Osteoblast (primary cell): ENCODE measurements around the gene AGBL1. TPM values are rescaled to one million over a fixed set of nuclear protein-coding genes. Genes with fewer than 3 reads are reported as not detected.

Source experiments
- DNase-seq: peaks from one replicate; pipeline ENCODE4 v3.0.0; 2011; ENCODE audit warnings: low spot score, mixed read lengths; ENCODE audit not compliant: insufficient read length; ENCODE audit errors: missing footprints
- H2AFZ ChIP-seq: 2 replicates; pipeline ENCODE4 v1.6.0; 2011; ENCODE audit warnings: mild to moderate bottlenecking, low read length
- H3K27ac ChIP-seq: 2 replicates; pipeline ENCODE4 v1.5.1; 2011; ENCODE audit warnings: mild to moderate bottlenecking, low read depth, low read length, moderate library complexity
- H3K27me3 ChIP-seq: 2 replicates; pipeline ENCODE4 v1.6.0; 2012; ENCODE audit warnings: mild to moderate bottlenecking, control low read depth, inconsistent platforms, low read length, moderate library complexity; ENCODE audit not compliant: insufficient read depth
- H3K36me3 ChIP-seq: 2 replicates; pipeline ENCODE4 v1.5.1; 2011; ENCODE audit warnings: mild to moderate bottlenecking, low read length, control low read depth, moderate library complexity; ENCODE audit not compliant: insufficient read depth
- H3K4me1 ChIP-seq: 2 replicates; pipeline ENCODE4 v1.5.1; 2011; ENCODE audit warnings: mild to moderate bottlenecking, low read length, control low read depth, moderate library complexity; ENCODE audit not compliant: insufficient read depth
- H3K4me2 ChIP-seq: 2 replicates; pipeline ENCODE4 v1.6.0; 2011; ENCODE audit warnings: mild to moderate bottlenecking, low read length; ENCODE audit not compliant: insufficient read depth
- H3K4me3 ChIP-seq: fragments of 200-600 bp; sonication (generic); 3 replicates; pipeline ENCODE4 v1.5.1; 2012; ENCODE audit warnings: mild to moderate bottlenecking, low read length, inconsistent platforms; ENCODE audit not compliant: insufficient read depth
- H3K79me2 ChIP-seq: 2 replicates; pipeline ENCODE4 v1.6.0; 2012; ENCODE audit warnings: mild to moderate bottlenecking, low read length, control low read depth, inconsistent platforms; ENCODE audit not compliant: insufficient read depth
- H3K9me3 ChIP-seq: 2 replicates; pipeline ENCODE4 v1.5.1; 2011; ENCODE audit warnings: low read depth, low read length, control low read depth
- H4K20me1 ChIP-seq: 2 replicates; pipeline ENCODE4 v1.6.0; 2012; ENCODE audit warnings: mild to moderate bottlenecking, low read length, control low read depth; ENCODE audit not compliant: insufficient read depth
- total RNA-seq: library from RNA; depleted of rRNA; stranded (reverse); fragments of >200 nt; gene quantifications from 2 replicates; pipeline ENCODE4 v1.2.3, GENCODE V29; 2012
- TF ChIP-seq, protein P1 (sequence below): IDR thresholded peaks from 2 replicates; pipeline ENCODE4 v1.5.1; 2011; ENCODE audit warnings: mild to moderate bottlenecking, low read depth, low read length, moderate library complexity; ENCODE audit errors: extremely low read depth

Gene AGBL1
- total RNA-seq, 1 donor = not detected

DNA sequence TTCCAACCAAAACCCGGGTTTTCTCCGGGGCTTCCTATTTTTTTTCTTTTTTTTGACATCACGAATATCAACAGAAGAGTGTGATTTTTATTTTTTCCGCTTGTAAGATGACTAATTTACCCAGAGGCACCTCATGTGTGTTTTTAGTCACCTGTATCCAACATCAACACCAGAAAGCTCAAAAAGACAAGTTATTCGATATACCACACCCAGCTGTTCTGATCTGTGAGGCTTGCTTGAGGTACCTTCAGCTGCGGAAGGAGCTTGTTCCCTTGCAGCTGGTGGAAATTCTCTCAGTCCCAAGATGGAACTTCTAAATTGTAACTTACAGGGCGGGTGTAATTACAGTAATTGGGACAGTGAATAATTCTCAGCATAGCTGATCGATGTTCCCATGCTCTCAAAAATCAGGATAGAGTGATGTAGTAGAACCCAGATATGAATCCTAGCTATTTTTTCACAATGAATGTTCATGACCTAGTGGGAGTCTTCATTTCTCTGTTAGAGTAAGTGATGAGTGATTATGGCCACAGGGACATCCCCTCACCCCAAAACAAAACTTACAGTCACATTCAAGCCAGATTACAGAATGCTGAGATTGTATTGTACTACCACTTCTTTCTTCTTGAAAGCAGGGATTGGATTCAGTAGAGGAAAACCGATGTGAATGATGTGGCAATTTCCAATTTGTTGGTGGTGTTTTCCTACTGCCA lies 232.1 kb downstream of the AGBL1 start:
- Histone ChIP-seq H3K4me1 (no peaks in the 10 kb centered on the region), H2AFZ (no peak overlapping the region), H3K4me2 (no peak overlapping the region), H3K4me3 (no peak overlapping the region), H3K79me2 (no peaks in the 10 kb centered on the region), H3K9me3 (no peaks in the 10 kb centered on the region), H3K27ac (no peak overlapping the region), H3K36me3 (no peaks in the 10 kb centered on the region), H3K27me3 (no peaks in the 10 kb centered on the region), H4K20me1 (no peaks in the 10 kb centered on the region)
- DNase-seq = no peak
- TF ChIP-seq, protein P1, sequence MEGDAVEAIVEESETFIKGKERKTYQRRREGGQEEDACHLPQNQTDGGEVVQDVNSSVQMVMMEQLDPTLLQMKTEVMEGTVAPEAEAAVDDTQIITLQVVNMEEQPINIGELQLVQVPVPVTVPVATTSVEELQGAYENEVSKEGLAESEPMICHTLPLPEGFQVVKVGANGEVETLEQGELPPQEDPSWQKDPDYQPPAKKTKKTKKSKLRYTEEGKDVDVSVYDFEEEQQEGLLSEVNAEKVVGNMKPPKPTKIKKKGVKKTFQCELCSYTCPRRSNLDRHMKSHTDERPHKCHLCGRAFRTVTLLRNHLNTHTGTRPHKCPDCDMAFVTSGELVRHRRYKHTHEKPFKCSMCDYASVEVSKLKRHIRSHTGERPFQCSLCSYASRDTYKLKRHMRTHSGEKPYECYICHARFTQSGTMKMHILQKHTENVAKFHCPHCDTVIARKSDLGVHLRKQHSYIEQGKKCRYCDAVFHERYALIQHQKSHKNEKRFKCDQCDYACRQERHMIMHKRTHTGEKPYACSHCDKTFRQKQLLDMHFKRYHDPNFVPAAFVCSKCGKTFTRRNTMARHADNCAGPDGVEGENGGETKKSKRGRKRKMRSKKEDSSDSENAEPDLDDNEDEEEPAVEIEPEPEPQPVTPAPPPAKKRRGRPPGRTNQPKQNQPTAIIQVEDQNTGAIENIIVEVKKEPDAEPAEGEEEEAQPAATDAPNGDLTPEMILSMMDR = no peak

DNA sequence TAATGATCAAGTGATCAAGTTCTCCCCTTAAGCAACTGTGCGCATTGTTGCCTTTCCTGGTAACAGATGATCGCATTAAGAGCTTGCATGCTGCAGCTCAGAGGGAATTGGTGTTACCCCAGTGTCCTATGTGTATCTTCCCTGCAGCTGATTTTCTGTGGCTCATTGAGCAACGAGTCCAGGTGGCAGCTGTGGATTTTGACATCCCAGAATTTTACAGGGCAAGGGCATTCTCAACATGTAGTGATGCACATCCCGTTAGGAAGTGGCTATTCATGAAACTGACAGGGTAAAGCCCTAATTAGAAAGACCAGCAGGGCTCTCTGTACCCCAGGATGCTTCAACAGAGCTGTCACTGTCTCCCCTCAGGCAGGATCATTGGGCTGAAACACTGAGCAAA lies 232.8 kb downstream of the AGBL1 start:
- Histone ChIP-seq H3K27me3 (no peaks in the 10 kb centered on the region), H3K27ac (no peak overlapping the region), H2AFZ (no peak overlapping the region), H4K20me1 (no peaks in the 10 kb centered on the region), H3K4me3 (no peak overlapping the region), H3K4me1 (no peaks in the 10 kb centered on the region), H3K9me3 (no peaks in the 10 kb centered on the region), H3K36me3 (no peaks in the 10 kb centered on the region), H3K79me2 (no peaks in the 10 kb centered on the region), H3K4me2 (no peak overlapping the region)
- DNase-seq = no peak
- TF ChIP-seq, protein P1 = no peak

DNA sequence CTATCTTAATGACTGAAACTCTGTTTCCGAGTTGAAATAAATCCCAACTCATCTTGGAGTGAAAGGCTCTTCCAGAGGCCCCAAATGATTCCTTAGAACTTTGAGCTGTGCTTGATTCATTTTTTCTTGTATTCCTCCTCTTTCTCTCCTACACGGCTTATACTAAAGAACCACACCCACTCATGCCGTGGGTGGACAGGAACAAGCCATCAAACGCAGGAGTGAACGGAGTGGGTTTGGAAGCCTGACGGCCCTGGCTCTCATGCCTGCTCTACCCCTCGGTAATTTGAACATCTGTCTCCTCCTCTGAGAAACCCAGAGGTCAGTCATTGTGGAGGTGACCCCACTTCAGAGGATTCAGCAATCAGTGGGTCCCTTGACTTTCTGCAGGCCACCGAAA lies 236.5 kb downstream of the AGBL1 start:
- no peak overlapping the region for H3K27ac ChIP-seq

DNA sequence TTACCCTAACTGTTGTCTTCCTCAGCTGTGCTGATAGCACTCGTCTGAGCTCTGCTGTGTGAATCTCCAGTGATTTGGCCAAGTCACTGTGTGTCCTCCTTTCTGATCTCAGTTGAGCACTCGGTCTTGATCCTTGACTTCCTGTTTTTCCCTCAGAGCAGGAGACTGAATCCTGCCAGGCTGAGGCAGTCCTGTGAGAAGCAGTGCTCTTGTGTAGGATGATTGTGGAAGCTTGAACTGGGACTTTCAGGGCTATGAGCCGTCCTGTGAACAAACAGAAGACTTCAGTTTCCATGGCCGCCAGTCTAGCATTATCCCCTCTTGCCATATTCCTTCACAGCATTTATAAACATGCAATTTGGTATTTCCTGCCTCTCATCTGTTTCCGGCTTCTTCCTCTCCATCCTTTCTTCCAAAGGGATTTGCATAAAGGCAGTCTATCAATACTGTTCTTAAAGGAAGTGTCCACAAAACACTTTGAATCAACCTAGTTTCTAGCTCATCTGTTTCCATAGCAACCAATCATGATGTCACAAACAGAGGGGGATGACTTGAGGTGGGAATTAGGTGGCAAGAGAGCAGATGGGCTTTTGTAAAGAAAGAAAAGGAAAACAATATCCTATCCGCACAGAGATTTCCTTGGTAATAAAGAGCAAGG lies 237.2 kb downstream of the AGBL1 start:
- Histone ChIP-seq H3K27ac (no peak overlapping the region), H4K20me1 (no peaks in the 10 kb centered on the region), H3K4me2 (no peak overlapping the region), H3K36me3 (no peaks in the 10 kb centered on the region), H3K9me3 (no peaks in the 10 kb centered on the region), H3K79me2 (no peaks in the 10 kb centered on the region), H3K27me3 (no peaks in the 10 kb centered on the region), H3K4me3 (no peak overlapping the region), H2AFZ (no peak overlapping the region), H3K4me1 (no peaks in the 10 kb centered on the region)
- no peak for DNase-seq
- TF ChIP-seq, protein P1 = no peak

More for the DNA sequence above, 236.5 kb downstream of the AGBL1 start:
- TF ChIP-seq, protein P1 = no peak
- H2AFZ ChIP-seq = no peak overlapping the region
- no peaks in the 10 kb centered on the region for H3K9me3 ChIP-seq
- H3K4me3 ChIP-seq = no peak overlapping the region
- no peaks in the 10 kb centered on the region for H3K36me3 ChIP-seq
- no peaks in the 10 kb centered on the region for H4K20me1 ChIP-seq
- H3K4me2 ChIP-seq = no peak overlapping the region
- DNase-seq = no peak
- H3K79me2 ChIP-seq = no peaks in the 10 kb centered on the region
- no peaks in the 10 kb centered on the region for H3K27me3 ChIP-seq
- H3K4me1 ChIP-seq = no peaks in the 10 kb centered on the region
